Putamen (tissue), 1 donor: ENCODE data around the gene UBE2L5.

Source experiments
- DNase-seq: peaks from one replicate; pipeline ENCODE4 v3.0.0-alpha.2; 2016; ENCODE audit warnings: low spot score

UBE2L5 gene

DNA sequence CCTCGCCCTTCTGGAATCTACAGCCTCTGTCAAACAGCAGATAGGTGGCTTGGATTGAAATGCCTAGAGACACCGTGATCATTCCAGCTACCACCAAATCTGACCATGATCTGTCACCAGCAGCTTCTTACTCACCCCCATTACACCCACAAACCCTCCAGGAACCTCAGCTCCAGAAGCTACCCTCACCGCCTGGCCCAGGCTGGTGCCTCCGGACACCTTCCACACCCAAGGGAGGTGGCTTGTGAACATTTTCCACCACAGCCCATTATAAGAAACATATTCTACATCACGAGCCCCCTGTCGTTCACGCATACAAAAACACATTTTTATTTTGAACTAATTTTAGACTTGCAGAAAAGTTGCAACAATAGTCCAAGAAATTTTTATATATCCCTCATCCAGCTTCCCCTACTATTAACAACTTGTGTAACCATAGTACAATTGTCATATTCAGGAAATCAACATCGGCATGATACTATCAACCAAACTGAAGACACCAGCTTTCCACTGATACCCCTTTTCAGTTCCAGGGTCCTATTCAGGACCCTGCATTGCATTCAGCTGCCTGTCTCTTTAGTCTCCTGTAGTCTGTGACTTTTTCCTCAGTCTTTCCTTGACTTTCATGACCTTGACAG lies 15.4 kb upstream of the UBE2L5 start:
- no peak for DNase-seq

- DNase-seq, result peak; percentile 90
Observed at GRCh38 chr13:30408319-30409101, 13.8 kb upstream of the UBE2L5 start.

DNA sequence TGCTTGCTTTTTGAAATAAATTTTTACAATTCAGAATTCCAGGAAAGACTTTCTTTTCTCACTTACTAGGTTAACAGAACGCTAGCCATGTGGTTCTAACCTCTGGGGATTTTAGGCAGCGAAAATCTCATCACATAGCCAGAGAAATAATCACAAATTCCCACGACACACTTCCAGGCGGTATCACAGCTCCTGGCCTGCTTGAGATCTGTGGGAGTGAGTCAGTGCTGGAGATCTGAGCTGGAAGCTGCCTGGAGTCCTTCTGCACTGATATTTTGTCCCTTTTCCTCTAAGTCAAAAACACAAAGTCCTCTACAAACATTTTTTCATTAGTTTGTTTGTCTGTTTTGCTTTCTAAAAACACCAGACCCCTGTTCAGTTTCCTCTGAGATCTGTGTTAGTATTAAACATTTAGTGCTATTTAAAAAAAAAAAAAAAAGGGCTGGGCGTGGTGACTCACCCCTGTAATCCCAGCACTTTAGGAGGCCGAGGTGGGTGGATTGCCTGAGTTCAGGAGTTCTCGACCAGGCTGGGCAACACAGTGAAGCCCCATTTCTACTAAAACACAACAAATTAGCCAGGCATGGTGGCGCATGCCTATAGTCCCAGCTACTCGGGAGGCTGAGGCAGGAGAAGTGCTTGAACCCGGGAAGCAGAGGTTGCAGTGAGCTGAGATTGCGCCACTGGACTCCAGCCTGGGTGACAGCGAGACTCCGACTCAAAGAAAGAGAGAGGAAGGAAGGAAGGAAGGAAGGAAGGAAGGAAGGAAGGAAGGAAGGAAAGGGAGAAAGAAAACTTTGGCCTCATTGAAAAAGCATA lies 12.2 kb upstream of the UBE2L5 start:
- DNase-seq, result no peak

DNA sequence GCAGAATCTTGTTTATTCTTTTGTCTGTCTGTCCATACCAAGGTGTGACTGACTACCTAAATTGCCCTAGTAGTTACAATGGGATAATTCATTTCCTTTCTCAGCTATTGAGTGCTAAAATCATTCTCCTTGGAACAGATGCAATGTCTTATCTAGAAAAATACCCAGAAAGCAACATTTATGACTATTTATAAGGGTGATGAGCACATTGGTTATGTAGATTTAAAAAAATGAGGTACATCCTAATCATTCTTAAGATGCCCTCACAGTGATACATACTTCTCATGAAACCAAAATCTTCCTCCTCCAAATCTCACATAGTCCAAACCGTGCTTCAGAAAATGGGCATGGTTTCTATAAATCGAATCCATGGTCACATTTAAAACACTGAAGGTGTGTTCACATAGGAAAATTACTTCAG lies 11.6 kb upstream of the UBE2L5 start:
- DNase-seq, result no peak

DNA sequence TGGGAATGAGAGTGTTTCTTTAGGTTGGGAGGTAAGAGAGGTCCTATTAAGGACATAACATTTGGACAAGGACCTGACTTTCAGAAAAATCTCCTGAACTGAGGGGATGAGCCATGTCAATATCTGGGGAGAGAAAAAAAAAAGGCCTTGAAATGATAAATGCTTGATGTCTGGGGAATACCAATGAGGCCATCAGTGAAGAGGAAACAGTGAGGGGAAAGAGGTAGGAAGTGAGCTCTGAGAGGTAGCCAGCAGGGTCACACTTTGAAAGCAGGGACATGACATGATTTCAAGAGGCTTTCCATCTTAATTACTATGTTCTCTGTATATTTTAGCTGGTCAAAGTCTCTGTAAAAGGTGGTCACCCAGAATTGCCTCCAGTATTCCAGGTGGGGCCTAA lies 9.9 kb upstream of the UBE2L5 start:
- no peak for DNase-seq

DNA sequence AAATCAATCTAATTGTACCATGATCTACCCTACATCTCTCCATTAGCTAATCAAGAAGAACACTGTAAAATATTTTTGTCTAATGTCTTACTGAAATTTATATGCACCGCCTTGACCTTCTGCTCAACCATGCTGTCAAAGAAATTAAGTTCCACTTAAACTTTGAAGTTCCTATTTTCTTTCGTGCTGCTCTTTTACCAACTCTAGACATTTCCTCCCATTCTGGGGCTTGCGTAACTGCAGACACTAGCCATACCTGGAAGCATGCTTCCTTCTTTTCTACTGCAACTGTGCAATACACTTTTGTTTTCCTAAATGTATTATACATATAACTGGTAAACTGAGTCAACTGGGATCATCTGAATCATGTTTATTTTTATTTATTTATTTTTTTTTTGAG lies 8.5 kb upstream of the UBE2L5 start:
- DNase-seq, result no peak

GRCh38 chr13:30415430-30416030 lies 6.8 kb upstream of the UBE2L5 start:
- DNase-seq, result no peak

- no peak for DNase-seq
Observed at GRCh38 chr13:30416471-30416870, 5.8 kb upstream of the UBE2L5 start.

DNA sequence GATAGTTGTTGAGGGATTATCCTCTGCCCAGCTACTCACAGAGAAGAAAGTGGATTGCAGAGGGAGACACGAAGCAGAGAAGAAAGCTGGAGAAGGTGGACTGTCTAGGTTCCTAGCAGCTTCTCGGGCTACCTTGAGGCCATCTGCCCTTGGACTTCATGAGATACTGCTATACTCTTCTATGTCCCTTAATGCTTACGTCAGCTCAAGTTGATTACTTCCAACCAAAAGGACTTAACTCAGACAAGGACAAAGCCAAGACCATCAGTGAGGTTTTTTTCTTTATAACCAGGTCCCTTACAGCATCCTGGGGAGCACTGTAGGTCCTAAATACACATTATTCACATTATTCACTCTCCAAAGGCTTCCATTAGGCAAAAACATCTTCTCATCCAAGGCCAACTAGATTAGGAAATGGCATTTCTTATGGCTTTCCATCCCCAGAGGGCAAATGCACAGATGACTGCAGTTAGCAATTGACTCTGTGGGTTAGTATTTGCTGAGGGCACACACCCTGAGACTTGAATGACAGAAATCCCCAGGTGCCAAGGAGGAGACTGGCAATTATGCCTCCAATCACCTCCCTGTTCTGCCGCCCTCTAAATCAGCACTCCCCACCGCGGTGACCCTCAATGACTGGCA lies 4.1 kb upstream of the UBE2L5 start:
- no peak for DNase-seq

DNA sequence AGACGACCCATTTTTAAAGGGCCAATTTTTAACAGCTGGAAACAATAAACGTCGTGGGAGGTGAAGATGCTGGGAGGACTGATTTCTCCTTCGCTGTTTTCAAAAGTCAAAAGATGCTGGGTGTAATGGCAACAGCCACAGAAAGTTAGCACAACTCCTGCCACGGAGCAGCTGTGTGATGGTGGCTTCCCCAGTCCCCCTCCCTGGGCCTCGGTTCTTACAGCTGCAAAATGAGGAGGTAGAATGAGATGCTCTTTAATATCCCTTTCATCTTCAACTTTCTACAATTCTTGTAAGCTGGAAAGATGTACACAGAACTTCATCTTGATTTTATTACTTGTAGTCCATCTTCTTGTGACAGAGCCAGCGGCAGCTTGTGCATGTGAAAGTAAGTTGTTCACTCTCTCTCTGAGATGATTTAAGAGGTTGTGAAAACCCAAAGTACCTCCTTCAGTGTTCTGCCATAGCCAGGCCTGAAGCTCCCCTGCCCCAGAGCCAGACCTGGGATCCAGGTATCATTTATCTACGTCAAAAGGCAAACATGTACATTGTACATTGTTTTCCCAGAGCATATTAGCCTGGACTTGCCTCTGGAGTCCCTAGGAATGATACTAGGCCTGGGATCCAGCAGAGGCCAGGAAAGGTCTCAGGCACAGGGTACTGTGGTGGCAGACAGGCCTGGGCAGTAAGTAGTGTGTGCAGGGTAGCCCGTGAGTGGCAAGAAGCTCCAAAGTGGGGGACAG lies 3.4 kb upstream of the UBE2L5 start:
- DNase-seq, result no peak

GRCh38 chr13:30421093-30422053 lies 920 bp upstream of the UBE2L5 start:
- DNase-seq, result peak; percentile 64

- no peak for DNase-seq
Observed at GRCh38 chr13:30423891-30424290, 1.6 kb downstream of the UBE2L5 start.

DNA sequence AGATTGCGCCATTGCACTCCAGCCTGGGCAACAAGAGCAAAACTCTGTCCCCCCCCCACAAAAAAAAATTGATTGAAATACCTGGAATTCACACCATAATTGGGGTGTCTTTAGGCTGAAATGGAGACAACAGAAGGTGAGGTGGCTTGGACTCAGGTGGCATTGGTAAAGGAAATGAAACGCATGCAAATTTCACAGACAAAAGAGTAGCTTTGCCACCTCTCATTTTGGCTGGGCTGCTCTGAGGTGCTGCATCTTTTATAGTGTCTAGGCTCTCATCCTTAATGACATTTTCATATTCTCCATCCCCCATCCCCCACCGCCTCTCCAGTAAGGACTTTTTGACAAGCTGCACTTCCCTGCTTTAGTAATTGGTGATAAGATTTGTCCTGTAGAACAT lies 6.9 kb downstream of the UBE2L5 start:
- DNase-seq, result no peak

GRCh38 chr13:30429721-30430694 lies 7.7 kb downstream of the UBE2L5 start:
- no peak for DNase-seq

DNA sequence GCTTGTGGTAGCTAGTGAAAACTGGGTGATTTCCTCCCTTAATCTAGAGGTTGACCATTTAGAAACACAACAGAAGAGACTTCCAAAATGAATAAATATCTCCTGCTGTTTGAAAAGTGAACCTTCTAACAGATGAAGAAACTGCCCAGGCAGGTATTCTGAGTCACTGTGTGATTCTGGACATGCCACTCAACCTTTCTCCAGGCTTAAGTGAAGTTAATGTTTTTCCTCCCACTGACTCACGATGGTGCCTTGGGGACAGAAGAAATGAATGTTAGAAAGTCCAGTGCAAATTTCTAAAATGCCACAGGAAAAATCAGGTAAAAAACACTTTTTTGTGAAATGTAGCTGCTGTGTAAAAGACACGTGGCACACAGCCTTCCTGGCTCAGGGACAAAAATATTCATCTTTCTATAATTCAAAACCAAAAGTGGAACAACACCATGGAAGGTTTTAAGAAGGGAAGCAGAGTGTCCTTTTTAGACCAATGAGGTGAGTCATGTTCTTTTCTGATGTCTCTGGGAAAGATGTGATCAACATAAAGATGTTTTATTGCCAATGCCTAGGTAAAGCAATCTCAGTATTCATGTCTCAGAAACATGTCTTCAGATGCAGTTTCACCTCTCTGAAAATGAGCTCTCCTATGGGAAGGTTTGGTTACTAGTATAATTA lies 9.1 kb downstream of the UBE2L5 start:
- DNase-seq, result no peak

- DNase-seq, result no peak
Observed at GRCh38 chr13:30435911-30436451, 13.7 kb downstream of the UBE2L5 start.

- DNase-seq, result no peak
Observed at GRCh38 chr13:30437177-30437576, 14.9 kb downstream of the UBE2L5 start.

DNA sequence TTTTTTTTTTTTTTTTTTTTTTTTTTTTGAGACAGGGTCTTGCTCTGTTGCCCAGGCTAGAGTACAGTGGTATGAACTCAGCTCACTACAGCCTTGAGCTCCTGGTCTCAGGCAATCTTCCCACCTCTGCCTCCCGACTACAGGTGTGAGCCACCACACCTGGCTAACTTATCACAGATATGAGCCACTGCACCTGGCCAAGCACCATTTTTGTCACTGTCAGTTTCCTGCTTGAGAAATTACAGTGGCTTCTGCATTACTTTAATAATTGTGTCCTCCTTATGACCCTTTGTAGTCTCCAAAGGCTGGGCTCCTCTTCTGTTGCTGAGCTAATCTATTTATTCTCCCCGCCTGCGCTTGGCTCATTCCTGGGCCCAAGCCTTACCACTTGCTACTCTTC lies 16.0 kb downstream of the UBE2L5 start:
- no peak for DNase-seq
